ACHN (cell line): ENCODE results near the gene SEPTIN3.

Experiments
- DNase-seq: peaks from one replicate; pipeline ENCODE4 v3.0.0-alpha.2; 2015
- in situ Hi-C: cut with HindIII; loops from 2 replicates; pipeline ENCODE4 v1.10.0; 2017; ENCODE audit warnings: low sequenced_read_pairs, low pct_ligation_motif_present, low pct_unique_long_range_greater_than_20kb

The SEPTIN3 gene

GRCh38 chr22:41969110-41969646 lies at the start of gene SEPTIN3:
SEPTIN3 (plus strand) TSS chr22:41969443; CDS start chr22:41971493, 2,050 bp downstream.
- in situ Hi-C loops = no loop called here
- DNase-seq = no peak

- no peak for DNase-seq
- in situ Hi-C loops = no loop called here
Measured at GRCh38 chr22:41920271-41920976, 48.8 kb upstream of the SEPTIN3 start.

GRCh38 chr22:41922328-41922727 lies 46.9 kb upstream of the SEPTIN3 start:
- DNase-seq = no peak
- in situ Hi-C loops = no loop called here

GRCh38 chr22:41922940-41923594 lies 46.2 kb upstream of the SEPTIN3 start:
- in situ Hi-C loops = no loop called here
- no peak for DNase-seq

GRCh38 chr22:41923595-41924276 lies 45.5 kb upstream of the SEPTIN3 start:
- in situ Hi-C loops = no loop called here
- DNase-seq = no peak

GRCh38 chr22:41925783-41926460 lies 43.3 kb upstream of the SEPTIN3 start:
- in situ Hi-C loops = no loop called here
- DNase-seq = peak; percentile 71

GRCh38 chr22:41927813-41928212 lies 41.4 kb upstream of the SEPTIN3 start:
- in situ Hi-C loops = no loop called here
- DNase-seq = no peak

GRCh38 chr22:41928593-41929417 lies 40.4 kb upstream of the SEPTIN3 start:
- DNase-seq = no peak
- in situ Hi-C loops = no loop called here

GRCh38 chr22:41929418-41929810 lies 39.8 kb upstream of the SEPTIN3 start:
- no peak for DNase-seq
- in situ Hi-C loops = no loop called here

GRCh38 chr22:41931701-41932269 lies 37.5 kb upstream of the SEPTIN3 start:
- no peak for DNase-seq
- in situ Hi-C loops = no loop called here

GRCh38 chr22:41932353-41932752 lies 36.9 kb upstream of the SEPTIN3 start:
- DNase-seq = no peak
- in situ Hi-C loops = no loop called here

- in situ Hi-C loops = no loop called here
- DNase-seq = no peak
Measured at GRCh38 chr22:41933411-41934177, 35.6 kb upstream of the SEPTIN3 start.

- in situ Hi-C loops = no loop called here
- DNase-seq = no peak
Measured at GRCh38 chr22:41934284-41935014, 34.8 kb upstream of the SEPTIN3 start.

GRCh38 chr22:41935015-41935351 lies 34.3 kb upstream of the SEPTIN3 start:
- in situ Hi-C loops = no loop called here
- DNase-seq = no peak

- in situ Hi-C loops = no loop called here
- DNase-seq = no peak
Measured at GRCh38 chr22:41935509-41935908, 33.7 kb upstream of the SEPTIN3 start.

GRCh38 chr22:41936894-41937169 lies 32.4 kb upstream of the SEPTIN3 start:
- in situ Hi-C loops = no loop called here
- DNase-seq = no peak
